HEK293T (cell line): ENCODE measurements around the gene FAM222A.

Source experiments
- BHLHE40 ChIP-seq: fragments of 450-650 bp; IDR thresholded peaks from 2 replicates; pipeline ENCODE4 v1.6.1; 2016; ENCODE audit warnings: mild to moderate bottlenecking, moderate library complexity, borderline replicate concordance
- SP1 ChIP-seq: fragments of 450-650 bp; IDR thresholded peaks from 2 replicates; pipeline ENCODE4 v1.6.1; 2017

GRCh38 chr12:109697877-109698468 lies 15.7 kb upstream of the FAM222A start:
- TF ChIP-seq SP1, result no peak
- no peak for TF ChIP-seq BHLHE40
